Stimulated activated naive CD4-positive, alpha-beta T cell (primary cell): ENCODE measurements around the gene RRP1.
A peak's percentile ranks its signal among the peaks of the same experiment; 100 is the strongest.

Source experiments
- DNase-seq, 6 experiments: peaks; one replicate each; lab custom pipeline; 2025; lab: John Stamatoyannopoulos, UW

Gene RRP1

GRCh38 chr21:43789276-43790009 lies at the start of gene RRP1:
Gene RRP1, plus strand, starts transcription at chr21:43789577. Its CDS starts 53 bp downstream, at chr21:43789630.
- peak; percentile 89 to 97 (median 90) for DNase-seq

GRCh38 chr21:43739621-43740435 lies 49.5 kb upstream of the RRP1 start:
- peak in 1 of 6 experiments; percentile 16 for DNase-seq

- DNase-seq: peak in 1 of 6 experiments; percentile 60
Observed at GRCh38 chr21:43740497-43741156, 48.8 kb upstream of the RRP1 start.

- DNase-seq: no peak
Observed at GRCh38 chr21:43741423-43742096, 47.8 kb upstream of the RRP1 start.

GRCh38 chr21:43743947-43744346 lies 45.4 kb upstream of the RRP1 start:
- DNase-seq: no peak

GRCh38 chr21:43744725-43745124 lies 44.7 kb upstream of the RRP1 start:
- DNase-seq: no peak

GRCh38 chr21:43745772-43746517 lies 43.4 kb upstream of the RRP1 start:
- no peak for DNase-seq

GRCh38 chr21:43748622-43749021 lies 40.8 kb upstream of the RRP1 start:
- DNase-seq: no peak

- DNase-seq: no peak
Observed at GRCh38 chr21:43749651-43750262, 39.6 kb upstream of the RRP1 start.

GRCh38 chr21:43750339-43751033 lies 38.9 kb upstream of the RRP1 start:
- no peak for DNase-seq

- DNase-seq: no peak
Observed at GRCh38 chr21:43751955-43752591, 37.3 kb upstream of the RRP1 start.

GRCh38 chr21:43752758-43753438 lies 36.5 kb upstream of the RRP1 start:
- DNase-seq: no peak

- DNase-seq: no peak
Observed at GRCh38 chr21:43753439-43753799, 36.0 kb upstream of the RRP1 start.

- DNase-seq: no peak
Observed at GRCh38 chr21:43754948-43755781, 34.2 kb upstream of the RRP1 start.

- no peak for DNase-seq
Observed at GRCh38 chr21:43755820-43756594, 33.4 kb upstream of the RRP1 start.

GRCh38 chr21:43757601-43758000 lies 31.8 kb upstream of the RRP1 start:
- no peak for DNase-seq

GRCh38 chr21:43758111-43758641 lies 31.2 kb upstream of the RRP1 start:
- no peak for DNase-seq
